CD4-positive, alpha-beta T cell treated with Interleukin-2 at 100 ng/mL for 4 hours (primary cell): ENCODE results near the gene PGAM5.
"Not testable (repeated sequence)": the region's sequence is repeated elsewhere in the genome, so short reads cannot be mapped to it uniquely, and the experiment has no call there.

ENCODE experiments used
- DNase-seq: peaks from one replicate; pipeline ENCODE4 v3.0.0-alpha.2; 2020; ENCODE audit warnings: low spot score

Gene PGAM5

GRCh38 chr12:132753670-132754069, 43.0 kb downstream of the PGAM5 start:
- not testable (repeated sequence) for DNase-seq

- no peak for DNase-seq
Measured at GRCh38 chr12:132754160-132754932, 43.7 kb downstream of the PGAM5 start.

- DNase-seq = not testable (repeated sequence)
Measured at GRCh38 chr12:132758825-132759224, 48.2 kb downstream of the PGAM5 start.

GRCh38 chr12:132759359-132759758, 48.7 kb downstream of the PGAM5 start:
- no peak for DNase-seq

- DNase-seq = peak; percentile 53
Measured at GRCh38 chr12:132761032-132761920, 50.6 kb downstream of the PGAM5 start, which contains the start of gene ANKLE2. TSS of gene ANKLE2 (minus strand) at chr12:132761832. CDS start at chr12:132761798, 34 bp downstream.

GRCh38 chr12:132761921-132762583, 51.4 kb downstream of the PGAM5 start:
- DNase-seq = peak; percentile 86

- no peak for DNase-seq
Measured at GRCh38 chr12:132764231-132764630, 53.6 kb downstream of the PGAM5 start.

- DNase-seq = no peak
Measured at GRCh38 chr12:132765361-132765760, 54.7 kb downstream of the PGAM5 start.

- DNase-seq = no peak
Measured at GRCh38 chr12:132766380-132767085, 55.9 kb downstream of the PGAM5 start.

- DNase-seq = peak; percentile 58
Measured at GRCh38 chr12:132771126-132771838, 60.6 kb downstream of the PGAM5 start.
